OCI-LY7 (cell line): Measurements from ENCODE around the gene KIF21B. TPM values are rescaled to one million over a fixed set of nuclear protein-coding genes. Genes with fewer than 3 reads are reported as not detected.
"Not testable (repeated sequence)": the region's sequence is repeated elsewhere in the genome, so short reads cannot be mapped to it uniquely, and the experiment has no call there.

Source experiments
- BruUV-seq: library from RNA; stranded (reverse); fragments of 400-500 nt; replicated peaks from 2 replicates; lab custom pipeline; 2021; lab: Mats Ljungman, UMichigan
- CTCF ChIA-PET: fragments of 300-600 bp; sonication (Branson Sonifier 250); formaldehyde crosslinking; loops from one replicate; lab custom pipeline; 2022; ENCODE audit warnings: antibody characterized with exemption; ENCODE audit not compliant: unreplicated experiment; lab: Charles Lee
- POLR2A ChIA-PET: fragments of 300-600 bp; sonication (Branson Sonifier 250); formaldehyde crosslinking; loops from one replicate; lab custom pipeline; 2022; ENCODE audit warnings: antibody characterized with exemption; lab: Charles Lee
- DNase-seq: peaks from one replicate; pipeline ENCODE4 v3.0.0-alpha.2; 2015; ENCODE audit warnings: low spot score
- H2AFZ ChIP-seq: fragments of 200-600 bp; sonication (generic), shearing (Covaris generic); 2 replicates; pipeline ENCODE4 v1.6.1; 2014; ENCODE audit warnings: mild to moderate bottlenecking, antibody characterized with exemption, low read length, moderate library complexity
- H3K27ac ChIP-seq: fragments of 200-600 bp; sonication (generic); 2 replicates; pipeline ENCODE4 v1.5.1; 2014; ENCODE audit warnings: mixed run types, low read depth, mild to moderate bottlenecking, moderate library complexity, low read length, inconsistent platforms; ENCODE audit not compliant: poor library complexity, severe bottlenecking
- H3K36me3 ChIP-seq: fragments of 200-600 bp; sonication (generic); 2 replicates; pipeline ENCODE4 v1.6.1; 2014; ENCODE audit warnings: mild to moderate bottlenecking, antibody characterized with exemption, low read length, moderate library complexity, mixed read lengths; ENCODE audit not compliant: insufficient read depth
- H3K4me1 ChIP-seq: fragments of 200-600 bp; sonication (generic); 2 replicates; pipeline ENCODE4 v1.5.1; 2014; ENCODE audit warnings: mild to moderate bottlenecking, low read length; ENCODE audit not compliant: insufficient read depth, poor library complexity, severe bottlenecking
- H3K4me2 ChIP-seq: fragments of 200-600 bp; sonication (generic); 2 replicates; pipeline ENCODE4 v1.6.1; 2014; ENCODE audit warnings: mild to moderate bottlenecking, low read length
- H3K4me3 ChIP-seq: fragments of 200-600 bp; sonication (generic); 2 replicates; pipeline ENCODE4 v1.5.1; 2014; ENCODE audit warnings: mild to moderate bottlenecking, low read depth, low read length; ENCODE audit not compliant: poor library complexity, severe bottlenecking
- H3K79me2 ChIP-seq: fragments of 200-600 bp; sonication (generic); 2 replicates; pipeline ENCODE4 v1.6.1; 2016; ENCODE audit warnings: low read depth, mild to moderate bottlenecking, low read length, moderate library complexity, mixed read lengths; ENCODE audit not compliant: insufficient read depth
- H3K9me2 ChIP-seq: fragments of 200-600 bp; sonication (generic); 2 replicates; pipeline ENCODE4 v1.6.1; 2016; ENCODE audit warnings: mild to moderate bottlenecking, low read length, mixed read lengths; ENCODE audit not compliant: insufficient read depth
- H3K9me3 ChIP-seq: fragments of 200-600 bp; sonication (generic); 2 replicates; pipeline ENCODE4 v1.6.1; 2014; ENCODE audit warnings: mild to moderate bottlenecking, mixed run types, low read length, mixed read lengths
- H4K20me1 ChIP-seq: fragments of 200-600 bp; sonication (generic); 2 replicates; pipeline ENCODE4 v1.6.1; 2014; ENCODE audit warnings: mild to moderate bottlenecking, antibody characterized with exemption, low read length, moderate library complexity, mixed read lengths; ENCODE audit not compliant: insufficient read depth
- CTCF ChIP-seq: fragments of 200-600 bp; sonication (generic); conservative IDR thresholded peaks from 2 replicates; pipeline ENCODE4 v1.5.1; 2014; ENCODE audit warnings: mild to moderate bottlenecking, antibody characterized with exemption, low read length, moderate library complexity, mixed read lengths
- EZH2phosphoT487 ChIP-seq: fragments of 200-600 bp; sonication (generic); IDR thresholded peaks from 2 replicates; pipeline ENCODE4 v1.6.1; 2018; ENCODE audit warnings: low read depth, borderline replicate concordance, mild to moderate bottlenecking, mixed run types, antibody characterized with exemption, low read length, moderate library complexity, mixed read lengths
- intact Hi-C: fragments of 100-400 bp; cut with micrococcal nuclease; formaldehyde crosslinking; loops from one replicate; pipeline ENCODE4 v1.10.0; 2022; ENCODE audit not compliant: unreplicated experiment
- total RNA-seq, 2 experiments: library from RNA; depleted of rRNA in 1 of 2; stranded (reverse); fragments of >200 nt in 1 of 2; shearing (Covaris generic) in 1 of 2; gene quantifications; 2 replicates each; pipeline ENCODE4 v1.2.3, GENCODE V29; 2014 to 2022

KIF21B gene
- total RNA-seq, 2 experiments from 2014 or later, result 30.5 to 65.7 TPM

DNA sequence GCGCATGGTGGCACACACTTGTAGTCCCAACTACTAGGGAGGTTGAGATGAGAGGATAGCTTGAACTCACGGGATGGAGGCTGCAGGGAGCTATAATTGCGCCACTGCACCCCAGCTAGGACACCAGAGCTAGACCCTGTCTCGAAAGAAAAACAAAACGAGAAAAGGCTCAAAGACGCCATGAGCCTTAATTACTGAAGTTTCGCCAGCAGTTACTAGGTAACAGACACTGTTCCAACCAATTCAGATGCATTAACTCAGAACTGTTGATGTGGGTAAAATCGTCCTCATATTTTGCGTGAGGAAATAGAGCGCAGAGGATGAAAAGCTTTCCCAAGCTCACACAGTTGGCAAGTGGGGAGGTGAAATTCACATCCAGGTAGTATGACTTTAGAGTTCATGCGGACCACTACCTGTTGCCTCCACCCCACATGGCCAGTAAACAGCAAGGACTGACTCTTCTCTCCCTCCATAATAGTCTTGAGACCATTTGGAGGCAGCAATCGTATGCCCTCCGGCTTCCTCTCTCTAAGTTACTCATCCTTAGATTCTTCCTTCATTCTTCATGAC is 88.8 kb downstream of the KIF21B start:
- POLR2A ChIA-PET, result no interaction called here
- Histone ChIP-seq H3K79me2 (no peaks in the 10 kb centered on the region), H2AFZ (no peak overlapping the region), H3K4me2 (no peak overlapping the region), H3K4me1 (no peaks in the 10 kb centered on the region), H3K36me3 (no peaks in the 10 kb centered on the region), H3K27ac (no peak overlapping the region), H3K9me3 (no peaks in the 10 kb centered on the region), H3K4me3 (no peak overlapping the region), H4K20me1 (no peaks in the 10 kb centered on the region), H3K9me2 (no peaks in the 10 kb centered on the region)
- CTCF ChIA-PET, result no interaction called here
- intact Hi-C loops, result no loop called here
- TF ChIP-seq CTCF, result no peak
- no peak for TF ChIP-seq EZH2phosphoT487
- DNase-seq, result no peak
- BruUV-seq, result no TSS peak

GRCh38 chr1:200931776-200932175 is 91.7 kb downstream of the KIF21B start:
- Histone ChIP-seq H3K79me2 (no peaks in the 10 kb centered on the region), H2AFZ (no peak overlapping the region), H4K20me1 (no peaks in the 10 kb centered on the region), H3K36me3 (no peaks in the 10 kb centered on the region), H3K9me2 (no peaks in the 10 kb centered on the region), H3K4me1 (no peaks in the 10 kb centered on the region), H3K4me2 (no peak overlapping the region), H3K9me3 (no peaks in the 10 kb centered on the region), H3K4me3 (no peak overlapping the region), H3K27ac (no peak overlapping the region)
- intact Hi-C loops, result no loop called here
- TF ChIP-seq EZH2phosphoT487 (no peak), CTCF (no peak)
- POLR2A ChIA-PET, result no interaction called here
- BruUV-seq, result no TSS peak
- no peak for DNase-seq
- CTCF ChIA-PET, result no interaction called here

GRCh38 chr1:200930285-200930684 is 93.2 kb downstream of the KIF21B start:
- BruUV-seq, H3K36me3 ChIP-seq, H3K9me2 ChIP-seq, POLR2A ChIA-PET, H3K9me3 ChIP-seq, H4K20me1 ChIP-seq, H3K27ac ChIP-seq, intact Hi-C loops, H2AFZ ChIP-seq, H3K4me3 ChIP-seq, CTCF ChIA-PET, H3K79me2 ChIP-seq, DNase-seq, H3K4me2 ChIP-seq, H3K4me1 ChIP-seq: not testable (repeated sequence)
